ENCODE data around the gene ABLIM2.

Gene ABLIM2

DNA sequence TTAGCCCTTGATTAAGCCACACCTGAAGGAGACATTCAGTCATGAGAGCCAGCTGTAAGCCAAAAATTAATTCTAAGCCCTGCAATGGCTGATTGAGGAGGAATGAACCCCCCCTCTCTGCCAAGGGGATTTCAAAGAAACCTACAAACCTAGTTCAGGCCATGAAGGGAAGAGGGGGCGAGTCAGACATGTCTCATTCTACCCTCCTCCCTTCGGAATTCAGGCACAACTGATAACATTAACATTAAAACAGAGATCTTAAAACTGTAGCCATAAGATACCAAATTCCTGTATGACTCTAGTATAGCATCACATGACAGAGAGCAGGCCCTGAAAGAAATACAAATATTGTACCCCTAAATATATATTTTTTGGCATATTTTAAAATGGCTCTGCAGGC is 178.6 kb downstream of the ABLIM2 start:
- DNase-seq (ENCODE audit: low read depth), result no peak
- TF ChIP-seq, protein P1, sequence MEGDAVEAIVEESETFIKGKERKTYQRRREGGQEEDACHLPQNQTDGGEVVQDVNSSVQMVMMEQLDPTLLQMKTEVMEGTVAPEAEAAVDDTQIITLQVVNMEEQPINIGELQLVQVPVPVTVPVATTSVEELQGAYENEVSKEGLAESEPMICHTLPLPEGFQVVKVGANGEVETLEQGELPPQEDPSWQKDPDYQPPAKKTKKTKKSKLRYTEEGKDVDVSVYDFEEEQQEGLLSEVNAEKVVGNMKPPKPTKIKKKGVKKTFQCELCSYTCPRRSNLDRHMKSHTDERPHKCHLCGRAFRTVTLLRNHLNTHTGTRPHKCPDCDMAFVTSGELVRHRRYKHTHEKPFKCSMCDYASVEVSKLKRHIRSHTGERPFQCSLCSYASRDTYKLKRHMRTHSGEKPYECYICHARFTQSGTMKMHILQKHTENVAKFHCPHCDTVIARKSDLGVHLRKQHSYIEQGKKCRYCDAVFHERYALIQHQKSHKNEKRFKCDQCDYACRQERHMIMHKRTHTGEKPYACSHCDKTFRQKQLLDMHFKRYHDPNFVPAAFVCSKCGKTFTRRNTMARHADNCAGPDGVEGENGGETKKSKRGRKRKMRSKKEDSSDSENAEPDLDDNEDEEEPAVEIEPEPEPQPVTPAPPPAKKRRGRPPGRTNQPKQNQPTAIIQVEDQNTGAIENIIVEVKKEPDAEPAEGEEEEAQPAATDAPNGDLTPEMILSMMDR (IDR thresholded peaks at IDR 0.05; ENCODE audit: insufficient read depth, low read depth, low read length, missing control alignments), result no peak

DNA sequence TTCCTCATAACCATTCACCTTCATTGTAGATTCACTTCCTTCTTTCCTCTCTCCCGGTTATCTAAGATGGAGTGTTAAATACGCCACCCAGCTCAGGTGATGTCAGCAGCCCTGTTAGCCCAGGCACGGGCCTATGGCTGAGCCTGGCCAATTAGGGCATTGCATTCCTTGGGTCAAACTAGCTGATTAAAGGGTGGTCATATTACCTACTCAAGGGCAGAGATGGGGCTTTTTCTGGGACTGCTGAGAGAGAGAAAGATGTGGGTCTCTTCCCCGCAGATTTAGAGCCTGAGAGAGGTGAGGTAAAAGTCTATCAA is 179.0 kb downstream of the ABLIM2 start:
- TF ChIP-seq, protein P1 (IDR thresholded peaks at IDR 0.05; ENCODE audit: insufficient read depth, low read depth, low read length, missing control alignments), result no peak

More for the DNA sequence above, 178.6 kb downstream of the ABLIM2 start:
- H3K4me3 ChIP-seq (ENCODE audit: low read depth, low read length), result no peak overlapping the region

GRCh38 chr4:7978907-7979651 is 179.5 kb downstream of the ABLIM2 start:
- no peak for DNase-seq (ENCODE audit: low read depth)
- H3K4me3 ChIP-seq (ENCODE audit: low read depth, low read length), result no peak overlapping the region
- TF ChIP-seq, protein P1 (IDR thresholded peaks at IDR 0.05; ENCODE audit: insufficient read depth, low read depth, low read length, missing control alignments), result no peak

More for the DNA sequence above, 179.0 kb downstream of the ABLIM2 start:
- H3K4me3 ChIP-seq (ENCODE audit: low read depth, low read length), result no peak overlapping the region
- DNase-seq (ENCODE audit: low read depth), result no peak

GRCh38 chr4:7978489-7978888 is 180.1 kb downstream of the ABLIM2 start:
- no peak for DNase-seq (ENCODE audit: low read depth)
- no peak overlapping the region for H3K4me3 ChIP-seq (ENCODE audit: low read depth, low read length)
- TF ChIP-seq, protein P1 (IDR thresholded peaks at IDR 0.05; ENCODE audit: insufficient read depth, low read depth, low read length, missing control alignments), result no peak

- no peak overlapping the region for H3K4me3 ChIP-seq (ENCODE audit: low read depth, low read length)
- DNase-seq (ENCODE audit: low read depth), result no peak
- TF ChIP-seq, protein P1 (IDR thresholded peaks at IDR 0.05; ENCODE audit: insufficient read depth, low read depth, low read length, missing control alignments), result no peak
These were observed 182.0 kb downstream of the ABLIM2 start for GRCh38 chr4:7976634-7977033.

DNA sequence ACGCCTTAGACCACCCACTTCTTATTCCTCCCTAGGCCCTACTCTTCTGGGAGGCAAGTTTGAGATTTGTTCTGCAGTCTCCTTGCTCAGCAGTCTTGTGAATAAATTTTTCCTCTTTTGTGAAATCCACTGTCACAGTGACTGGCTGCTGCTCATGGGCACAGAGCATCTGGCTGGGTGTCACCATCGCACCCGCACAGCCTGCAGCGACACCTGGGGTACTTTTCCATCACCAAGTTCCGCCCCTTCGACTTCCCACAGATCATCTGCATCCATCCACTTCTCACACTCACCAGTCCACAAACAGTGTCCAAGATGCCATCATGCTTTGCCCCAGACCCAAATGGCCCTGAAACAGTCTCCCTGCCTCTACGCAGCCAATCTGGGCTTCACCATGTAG is 182.6 kb downstream of the ABLIM2 start:
- H3K4me3 ChIP-seq (ENCODE audit: low read depth, low read length), result no peak overlapping the region
- DNase-seq (ENCODE audit: low read depth), result no peak

More for the DNA sequence above, 182.6 kb downstream of the ABLIM2 start:
- TF ChIP-seq, protein P1 (IDR thresholded peaks at IDR 0.05; ENCODE audit: insufficient read depth, low read depth, low read length, missing control alignments), result no peak

All from GM12865 (cell line).